Central memory CD8-positive, alpha-beta T cell (primary cell): ENCODE measurements around the gene RAB8A.

ENCODE experiments used
- ATAC-seq: fragments of 150-1000 bp; cut with Tn5 transposase; replicated peaks from 2 replicates; pipeline ENCODE4 v1.10.0; 2022; ENCODE audit warnings: mild to moderate bottlenecking, moderate FRiP score, moderate number of reproducible peaks; ENCODE audit not compliant: poor library complexity, severe bottlenecking; ENCODE audit errors: extremely low read depth
- DNase-seq, 2 donors: peaks; one replicate each; pipeline ENCODE4 v3.0.0; 2021; ENCODE audit warnings: low spot score in 2 of 2
- H3K27ac Mint-ChIP-seq: one replicate; pipeline ENCODE4 v1.8.0; 2022; ENCODE audit warnings: low read depth, mild to moderate bottlenecking, moderate library complexity, mixed read lengths
- H3K27me3 Mint-ChIP-seq: one replicate; pipeline ENCODE4 v1.8.0; 2022; ENCODE audit warnings: mixed read lengths
- H3K36me3 Mint-ChIP-seq: one replicate; pipeline ENCODE4 v1.8.0; 2022; ENCODE audit warnings: mild to moderate bottlenecking, moderate library complexity, mixed read lengths; ENCODE audit not compliant: insufficient read depth
- H3K4me1 Mint-ChIP-seq: one replicate; pipeline ENCODE4 v1.8.0; 2022; ENCODE audit warnings: mixed read lengths
- H3K4me3 Mint-ChIP-seq: one replicate; pipeline ENCODE4 v1.8.0; 2022; ENCODE audit warnings: mild to moderate bottlenecking, moderate library complexity, mixed read lengths
- H3K9me3 Mint-ChIP-seq: one replicate; pipeline ENCODE4 v1.8.0; 2022; ENCODE audit warnings: mixed read lengths

RAB8A gene

GRCh38 chr19:16143399-16144215 is 31.9 kb downstream of the RAB8A start, which contains the start of gene HSH2D:
TSS of gene HSH2D (plus strand) at chr19:16143685. CDS start at chr19:16148751, 5,066 bp downstream.
- H3K27ac Mint-ChIP-seq, result peak within 1 kb of the TSS; percentile 99
- peaks cover 16% of the 10 kb centered on the region for H3K36me3 Mint-ChIP-seq
- DNase-seq, result peak; percentile 60 to 63
- no peaks in the 10 kb centered on the region for H3K9me3 Mint-ChIP-seq
- peak within 1 kb of the TSS; percentile 98 for H3K4me3 Mint-ChIP-seq
- peak; percentile 98 for ATAC-seq
- no peaks in the 10 kb centered on the region for H3K27me3 Mint-ChIP-seq
- H3K4me1 Mint-ChIP-seq, result peaks cover 43% of the 10 kb centered on the region

- no peak for DNase-seq
- Mint-ChIP-seq H3K4me3 (peak overlapping the region; percentile 98), H3K27me3 (no peaks in the 10 kb centered on the region), H3K9me3 (no peaks in the 10 kb centered on the region), H3K4me1 (peaks cover 43% of the 10 kb centered on the region), H3K36me3 (peaks cover 20% of the 10 kb centered on the region), H3K27ac (peak overlapping the region; percentile 99)
- no peak for ATAC-seq
These were observed 32.5 kb downstream of the RAB8A start for GRCh38 chr19:16144216-16144581.

DNA sequence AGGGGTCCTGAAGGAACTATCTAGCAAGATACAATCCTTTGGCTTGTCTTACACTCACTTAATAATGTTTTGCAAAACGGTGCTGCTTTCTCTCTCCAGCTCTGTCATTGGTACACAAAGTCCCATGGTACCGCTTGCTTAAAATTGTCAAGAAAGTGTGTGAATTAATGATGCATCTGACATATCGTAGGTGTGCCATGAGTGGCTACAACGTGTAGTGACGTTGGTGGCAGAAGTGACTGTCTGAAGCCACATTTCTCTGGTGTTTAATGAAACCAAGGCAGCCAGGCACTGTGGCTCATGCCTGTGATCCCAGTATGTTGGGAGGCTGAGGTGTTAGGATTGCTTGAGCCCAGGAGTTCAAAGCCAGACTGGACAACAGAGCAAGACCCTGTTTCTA is 34.4 kb downstream of the RAB8A start:
- no peaks in the 10 kb centered on the region for H3K27me3 Mint-ChIP-seq
- no peaks in the 10 kb centered on the region for H3K9me3 Mint-ChIP-seq
- H3K27ac Mint-ChIP-seq, result no peak overlapping the region
- H3K4me3 Mint-ChIP-seq, result no peak overlapping the region
- H3K36me3 Mint-ChIP-seq, result peaks cover 34% of the 10 kb centered on the region
- H3K4me1 Mint-ChIP-seq, result peaks cover 28% of the 10 kb centered on the region
- ATAC-seq (no peak), DNase-seq (no peak)

DNA sequence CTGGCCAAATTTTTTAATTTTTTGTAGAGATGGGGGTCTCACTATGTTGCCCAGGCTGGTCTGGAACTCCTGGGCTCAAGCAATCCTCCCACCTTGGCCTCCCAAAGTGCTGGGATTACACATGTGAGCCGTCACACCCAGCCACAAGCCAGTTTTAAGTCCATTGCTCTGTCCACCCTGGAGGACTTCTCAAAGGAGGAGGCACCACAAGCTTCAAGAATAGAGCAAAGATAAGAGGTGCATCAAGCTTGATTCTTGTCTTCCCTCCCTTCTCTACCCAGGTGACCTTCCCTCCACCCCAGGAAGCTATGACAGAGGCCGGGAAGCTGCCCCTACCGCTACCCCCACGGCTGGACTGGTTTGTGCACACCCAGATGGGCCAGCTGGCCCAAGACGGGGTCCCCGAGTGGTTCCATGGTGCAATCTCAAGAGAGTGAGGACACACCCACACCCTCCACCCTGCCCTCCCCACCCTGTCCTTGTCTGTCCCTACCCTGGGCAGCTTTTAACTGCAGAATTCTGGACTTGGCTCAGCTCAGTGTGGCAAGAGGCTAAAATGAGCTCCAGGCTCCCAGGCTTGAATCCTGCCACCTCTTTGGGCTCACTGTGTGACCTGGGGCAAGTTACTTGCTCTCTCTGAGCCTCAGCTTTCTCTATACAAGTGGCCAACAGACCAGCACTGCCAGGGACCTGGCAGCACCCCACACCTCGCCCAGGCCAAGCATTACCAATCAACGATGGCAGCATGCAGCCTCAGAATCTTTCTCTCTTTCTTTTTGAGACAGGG is 36.9 kb downstream of the RAB8A start:
- DNase-seq (no peak), ATAC-seq (no peak)
- peaks cover 11% of the 10 kb centered on the region for H3K4me1 Mint-ChIP-seq
- peak overlapping the region; percentile 35 for H3K27ac Mint-ChIP-seq
- no peaks in the 10 kb centered on the region for H3K9me3 Mint-ChIP-seq
- H3K36me3 Mint-ChIP-seq, result peaks cover 51% of the 10 kb centered on the region
- H3K27me3 Mint-ChIP-seq, result no peaks in the 10 kb centered on the region
- no peak overlapping the region for H3K4me3 Mint-ChIP-seq

DNA sequence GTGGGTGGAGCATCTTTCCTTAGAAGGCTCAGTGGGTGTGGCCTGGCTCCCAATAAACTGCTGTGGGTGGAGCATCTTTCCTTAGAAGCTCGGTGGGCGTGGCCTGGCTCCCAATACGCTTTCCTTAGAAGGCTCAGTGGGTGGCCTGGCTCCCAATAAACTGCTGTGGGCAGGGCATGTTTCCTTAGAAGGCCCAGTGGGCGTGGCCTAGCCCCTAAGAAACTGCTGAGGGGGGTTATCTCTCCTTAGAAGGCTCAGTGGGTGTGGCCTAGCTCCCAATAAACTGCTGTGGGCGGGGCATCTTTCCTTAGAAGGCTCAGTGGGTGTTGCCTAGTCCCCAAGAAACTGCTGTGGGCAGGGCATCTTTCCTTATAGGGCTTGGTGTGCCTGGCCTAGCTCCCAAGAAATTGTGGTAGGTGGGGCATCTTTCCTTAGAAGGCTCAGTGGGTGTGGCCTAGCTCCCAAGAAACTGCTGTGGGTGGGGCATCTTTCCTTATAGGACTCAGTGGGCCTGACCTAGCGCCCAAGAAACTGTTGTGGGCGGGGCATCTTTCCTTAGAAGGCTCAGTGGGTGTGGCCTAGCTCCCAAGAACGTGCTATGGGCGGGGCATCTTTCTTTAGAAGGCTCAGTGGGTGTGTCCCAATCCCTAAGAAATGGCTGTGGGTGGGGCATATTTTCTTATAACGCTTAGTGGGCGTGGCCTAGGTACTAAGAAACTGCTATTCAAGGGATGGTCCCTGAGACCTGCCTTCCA is 42.1 kb downstream of the RAB8A start:
- DNase-seq (no peak), ATAC-seq (no peak)
- Mint-ChIP-seq H3K4me3 (no peak overlapping the region), H3K9me3 (no peaks in the 10 kb centered on the region), H3K4me1 (peaks cover 6% of the 10 kb centered on the region), H3K36me3 (peaks cover 63% of the 10 kb centered on the region), H3K27me3 (no peaks in the 10 kb centered on the region), H3K27ac (no peak overlapping the region)

- H3K36me3 Mint-ChIP-seq, result peaks cover 56% of the 10 kb centered on the region
- no peaks in the 10 kb centered on the region for H3K9me3 Mint-ChIP-seq
- no peak overlapping the region for H3K4me3 Mint-ChIP-seq
- no peak for DNase-seq
- peaks cover 6% of the 10 kb centered on the region for H3K4me1 Mint-ChIP-seq
- H3K27me3 Mint-ChIP-seq, result no peaks in the 10 kb centered on the region
- H3K27ac Mint-ChIP-seq, result peak overlapping the region; percentile 12
- no peak for ATAC-seq
These were observed 42.9 kb downstream of the RAB8A start for GRCh38 chr19:16154557-16154956.

DNA sequence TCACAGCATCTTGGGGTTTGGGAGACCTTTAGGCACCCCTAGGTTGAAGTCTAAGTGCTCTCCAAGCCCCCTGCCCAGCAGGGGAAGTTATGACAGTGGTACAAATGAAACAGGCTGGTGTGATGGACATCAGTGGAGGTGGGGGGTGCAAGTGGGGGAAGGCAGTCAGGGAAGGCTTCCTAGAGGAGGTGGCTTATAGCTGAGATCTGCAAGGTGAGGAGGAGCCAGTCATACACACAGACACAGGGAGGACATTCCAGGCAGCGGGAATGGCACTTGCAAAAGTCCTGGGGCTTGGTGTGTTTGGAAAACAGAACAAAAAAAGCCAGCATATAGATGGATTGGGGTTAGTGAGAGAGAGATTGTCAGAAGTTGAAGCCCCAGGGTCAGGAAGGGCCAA is 43.4 kb downstream of the RAB8A start:
- DNase-seq (no peak), ATAC-seq (no peak)
- no peaks in the 10 kb centered on the region for H3K27me3 Mint-ChIP-seq
- peaks cover 6% of the 10 kb centered on the region for H3K4me1 Mint-ChIP-seq
- peak overlapping the region; percentile 12 for H3K27ac Mint-ChIP-seq
- H3K4me3 Mint-ChIP-seq, result no peak overlapping the region
- no peaks in the 10 kb centered on the region for H3K9me3 Mint-ChIP-seq
- H3K36me3 Mint-ChIP-seq, result peaks cover 54% of the 10 kb centered on the region

DNA sequence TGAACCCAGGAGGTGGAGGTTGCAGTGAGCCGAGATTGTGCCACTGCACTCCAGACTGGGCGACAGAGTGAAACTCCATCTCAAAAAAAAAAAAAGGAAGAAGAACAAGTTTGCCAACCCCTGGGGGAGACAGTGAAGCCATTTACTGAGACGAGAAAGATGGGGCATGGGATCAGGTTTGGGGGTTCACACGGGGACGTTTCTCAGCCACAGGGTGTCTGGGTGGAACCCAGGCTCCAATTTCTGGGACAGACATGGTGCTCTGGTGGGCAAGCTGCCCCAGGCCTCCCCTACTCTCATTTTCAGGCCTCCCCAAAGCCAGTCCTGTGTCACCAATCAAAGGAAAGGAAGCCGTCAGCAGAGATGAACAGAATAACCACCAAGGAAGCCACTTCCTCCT is 45.2 kb downstream of the RAB8A start:
- Mint-ChIP-seq H3K4me1 (peaks cover 6% of the 10 kb centered on the region), H3K4me3 (no peak overlapping the region), H3K36me3 (peaks cover 38% of the 10 kb centered on the region), H3K27me3 (no peaks in the 10 kb centered on the region), H3K27ac (no peak overlapping the region), H3K9me3 (no peaks in the 10 kb centered on the region)
- no peak for ATAC-seq
- no peak for DNase-seq

DNA sequence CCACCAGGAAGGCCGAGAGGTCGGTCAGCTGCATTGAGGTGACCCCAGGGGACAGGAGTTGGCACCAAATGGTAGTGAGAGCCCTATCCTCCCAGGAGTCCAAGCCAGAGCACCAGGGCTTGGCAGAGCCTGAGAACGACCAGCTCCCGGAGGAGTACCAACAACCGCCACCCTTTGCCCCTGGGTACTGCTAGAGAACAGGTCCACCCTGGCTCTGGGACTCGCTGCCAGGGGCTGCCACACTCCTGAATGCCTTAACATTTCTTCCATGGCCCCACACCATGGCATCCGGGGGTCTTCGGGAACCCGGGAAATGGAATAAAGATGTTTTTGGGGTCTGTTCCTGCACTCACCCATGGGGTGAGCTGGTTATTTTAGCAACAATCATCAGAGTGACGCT is 45.9 kb downstream of the RAB8A start:
- Mint-ChIP-seq H3K9me3 (no peaks in the 10 kb centered on the region), H3K27ac (no peak overlapping the region)
- ATAC-seq, result no peak

DNA sequence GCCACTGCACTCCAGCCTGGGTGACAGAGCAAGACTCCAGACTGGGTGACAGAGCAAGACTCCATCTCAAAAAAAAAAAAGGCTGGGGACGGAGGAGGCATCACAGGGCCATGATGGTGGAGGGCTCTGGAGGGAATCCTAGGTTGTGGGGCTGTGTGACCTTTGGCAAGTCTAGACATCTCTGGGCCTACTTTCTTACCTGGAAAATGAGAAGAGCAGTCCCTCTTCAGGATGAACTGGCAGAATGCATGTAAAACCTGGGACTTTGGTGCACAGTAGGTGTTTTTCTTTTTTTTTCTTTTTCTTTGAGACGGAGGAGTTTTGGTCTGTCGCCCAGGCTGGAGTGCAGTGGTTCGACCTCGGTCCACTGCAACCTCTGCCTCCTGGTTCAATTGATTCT is 48.0 kb downstream of the RAB8A start:
- DNase-seq (no peak), ATAC-seq (no peak)
- Mint-ChIP-seq H3K27ac (no peak overlapping the region), H3K27me3 (no peaks in the 10 kb centered on the region), H3K9me3 (no peaks in the 10 kb centered on the region), H3K4me3 (no peak overlapping the region), H3K36me3 (peaks cover 27% of the 10 kb centered on the region), H3K4me1 (peaks cover 4% of the 10 kb centered on the region)

More for the DNA sequence above, 45.9 kb downstream of the RAB8A start:
- Mint-ChIP-seq H3K27me3 (no peaks in the 10 kb centered on the region), H3K4me1 (peaks cover 6% of the 10 kb centered on the region), H3K36me3 (peaks cover 34% of the 10 kb centered on the region), H3K4me3 (no peak overlapping the region)
- DNase-seq, result no peak

DNA sequence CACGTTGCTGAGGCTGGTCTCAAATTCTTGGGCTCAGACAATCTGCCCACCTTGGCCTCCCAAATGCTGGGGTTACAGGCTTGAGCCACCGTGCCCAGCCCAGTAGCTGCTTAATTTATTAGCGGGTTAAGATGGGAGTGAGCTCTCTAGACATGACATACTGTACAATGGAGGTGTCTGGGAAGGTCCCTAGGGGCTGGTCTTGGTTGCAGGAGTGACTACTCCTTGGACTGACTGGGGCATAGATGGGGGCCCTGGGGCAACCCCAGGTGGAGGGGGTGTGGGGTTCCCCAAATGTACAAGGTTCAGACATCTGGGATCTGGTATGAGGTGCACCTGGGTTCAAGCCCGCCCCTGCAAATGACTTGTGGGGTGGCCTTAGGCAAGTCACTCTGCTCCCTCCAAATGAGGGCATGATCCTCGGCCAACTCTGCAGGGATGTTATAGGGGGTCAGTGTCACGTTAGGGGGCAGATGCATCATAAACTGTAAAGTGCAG is 48.8 kb downstream of the RAB8A start:
- no peak for ATAC-seq
- Mint-ChIP-seq H3K4me3 (no peak overlapping the region), H3K27ac (no peak overlapping the region), H3K36me3 (peaks cover 20% of the 10 kb centered on the region), H3K4me1 (no peaks in the 10 kb centered on the region), H3K27me3 (no peaks in the 10 kb centered on the region), H3K9me3 (no peaks in the 10 kb centered on the region)
- DNase-seq, result no peak

DNA sequence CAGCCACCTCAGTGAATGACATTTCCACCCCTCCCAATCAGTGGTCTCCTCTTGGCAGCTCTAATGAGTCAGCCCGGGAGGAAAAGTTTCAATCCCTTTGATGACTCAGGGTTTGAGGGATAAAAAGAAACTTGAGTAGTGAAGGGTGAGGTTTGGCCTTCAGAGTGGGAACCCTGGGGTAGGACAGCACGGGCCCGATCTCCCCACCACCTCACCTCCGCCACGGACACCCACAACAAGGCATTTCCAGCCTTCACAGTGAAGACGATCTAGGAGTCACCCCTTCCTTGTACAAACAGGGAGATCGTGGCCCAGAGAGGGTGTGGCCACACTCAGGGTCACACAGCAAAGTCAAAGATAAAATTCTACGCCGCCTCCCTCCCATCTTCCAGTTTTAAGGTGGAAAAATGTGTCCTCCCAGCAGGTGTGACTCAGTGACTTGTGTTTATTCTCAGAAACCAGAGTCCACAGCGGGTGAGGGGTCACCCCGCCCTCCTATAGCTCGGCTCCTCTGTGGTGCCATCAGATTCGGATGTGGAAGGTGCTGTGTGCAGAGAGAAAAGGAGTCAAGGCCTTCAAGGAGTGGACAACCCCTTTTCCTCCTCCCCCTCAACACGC is 49.4 kb downstream of the RAB8A start:
- Mint-ChIP-seq H3K4me1 (no peaks in the 10 kb centered on the region), H3K4me3 (no peak overlapping the region), H3K27ac (no peak overlapping the region), H3K27me3 (no peaks in the 10 kb centered on the region), H3K36me3 (peaks cover 15% of the 10 kb centered on the region), H3K9me3 (no peaks in the 10 kb centered on the region)
- ATAC-seq (no peak), DNase-seq (no peak)
